ENCODE data around the gene ATRIP.

GRCh38 chr3:48475188-48475587, 28.7 kb downstream of the ATRIP start:
- no peak for TF ChIP-seq CTCF (IDR thresholded peaks at IDR 0.05; ENCODE audit: low read depth, low read length)
- no peak for TF ChIP-seq EZH2phosphoT487 (IDR thresholded peaks at IDR 0.05; ENCODE audit: low read depth)

Data from OCI-LY3 (cell line).